Gastrocnemius medialis (tissue), 4 donors: ENCODE data around the gene SYNM. TPM values are rescaled to one million over a fixed set of nuclear protein-coding genes. Genes with fewer than 3 reads are reported as not detected.

Experiments used
- ATAC-seq, 2 donors: fragments of 150-250 bp; one replicate each; pipeline ENCODE4 v1.9.1; 2016
- DNase-seq, 2 donors: peaks; one replicate each; pipeline ENCODE4 v3.0.0-alpha.2; 2019
- H3K27ac ChIP-seq, 4 donors: fragments of 200-600 bp; sonication (generic); 1 replicate in 1 of 4; 2 replicates in 3 of 4; pipeline ENCODE4 v1.5.1; 2016 to 2018; ENCODE audit warnings: mild to moderate bottlenecking in 2 of 4, moderate library complexity in 1 of 4
- H3K27me3 ChIP-seq, 3 donors: fragments of 200-600 bp; sonication (generic) in 2 of 3; 1 replicate in 1 of 3; 2 replicates in 2 of 3; pipeline versions ENCODE4 v1.5.1 to v1.6.0; 2016 to 2019; ENCODE audit warnings: mild to moderate bottlenecking in 1 of 3, moderate library complexity in 1 of 3
- H3K36me3 ChIP-seq, 2 donors: fragments of 200-600 bp; sonication (generic) in 1 of 2; one replicate each; pipeline ENCODE4 v1.5.1; 2017 to 2018
- H3K4me1 ChIP-seq, 2 donors: fragments of 200-600 bp; sonication (generic) in 1 of 2; one replicate each; pipeline ENCODE4 v1.5.1; 2016 to 2017; ENCODE audit warnings: mild to moderate bottlenecking in 2 of 2
- H3K4me3 ChIP-seq, 4 donors: fragments of 200-600 bp; sonication (generic) in 3 of 4; 1 replicate in 1 of 4; 2 replicates in 3 of 4; pipeline ENCODE4 v1.5.1; 2016 to 2019; ENCODE audit warnings: mild to moderate bottlenecking in 2 of 4
- H3K9me3 ChIP-seq, 3 donors: fragments of 200-600 bp; sonication (generic) in 2 of 3; 1 replicate in 1 of 3; 2 replicates in 2 of 3; pipeline ENCODE4 v1.5.1; 2016 to 2019
- POLR2A ChIP-seq, 2 donors: fragments of 450-650 bp; IDR thresholded peaks; one replicate each; pipeline ENCODE4 v1.6.1; 2017; ENCODE audit warnings: antibody characterized with exemption in 2 of 2, mild to moderate bottlenecking in 2 of 2, moderate library complexity in 2 of 2
- in situ Hi-C, 4 donors: fragments of 200-750 bp; cut with MboI; loops; one replicate each; pipeline versions ENCODE4 v1.15.0 to v1.8.0; 2017; ENCODE audit warnings: low sequenced_read_pairs in 4 of 4
- intact Hi-C: fragments of 100-400 bp; cut with DNase I; formaldehyde crosslinking; loops from one replicate; pipeline ENCODE4 v1.15.1; 2023; ENCODE audit warnings: low total_unique reads
- total RNA-seq, 4 donors: library from RNA; depleted of rRNA; stranded (reverse); fragments of >200 nt; gene quantifications; one replicate each; pipeline versions ENCODE4 v1.1.0 to v1.2.3, GENCODE V29; 2016
- TF ChIP-seq, protein P1 (sequence below), 5 experiments: fragments of 450-650 bp in 3 of 5; fragments of 200-600 bp in 2 of 5; sonication (generic) in 2 of 5; IDR thresholded peaks in 4 of 5; conservative IDR thresholded peaks in 1 of 5; 1 replicate in 4 of 5; 2 replicates in 1 of 5; pipeline ENCODE4 v1.5.1; 2016 to 2019; ENCODE audit warnings: antibody characterized with exemption in 5 of 5, mild to moderate bottlenecking in 3 of 5, moderate library complexity in 3 of 5

SYNM gene
- total RNA-seq, 4 donors from 2014 or later: 200 to 308 (median 266) TPM

DNA sequence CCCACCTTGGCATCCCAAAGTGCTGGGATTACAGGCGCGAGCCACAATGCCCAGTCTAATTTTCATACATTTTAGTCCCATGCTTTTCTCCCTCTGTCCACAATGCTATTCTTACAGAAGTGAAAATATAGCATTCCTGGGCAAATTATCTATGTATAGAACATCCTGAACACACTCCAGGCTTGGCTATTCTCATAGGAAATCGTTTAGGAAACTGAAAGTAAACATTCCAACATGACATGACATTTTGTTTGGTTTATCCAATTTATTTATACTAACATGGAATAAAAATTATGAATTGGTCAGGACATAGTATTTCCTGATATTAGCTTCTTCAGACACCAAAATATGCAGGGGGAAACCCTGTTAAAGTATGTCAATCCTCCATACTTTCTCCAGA is 52.6 kb downstream of the SYNM start:
- Histone ChIP-seq H3K9me3 (no peaks in the 10 kb centered on the region), H3K27ac (no peak overlapping the region), H3K36me3 (no peaks in the 10 kb centered on the region), H3K4me1 (peaks cover 0 to 10% of the 10 kb centered on the region in 2 donors), H3K27me3 (no peaks in the 10 kb centered on the region), H3K4me3 (no peak overlapping the region)
- ATAC-seq: no peak
- no peak for TF ChIP-seq POLR2A (IDR thresholded peaks at IDR 0.05)
- TF ChIP-seq, protein P1, sequence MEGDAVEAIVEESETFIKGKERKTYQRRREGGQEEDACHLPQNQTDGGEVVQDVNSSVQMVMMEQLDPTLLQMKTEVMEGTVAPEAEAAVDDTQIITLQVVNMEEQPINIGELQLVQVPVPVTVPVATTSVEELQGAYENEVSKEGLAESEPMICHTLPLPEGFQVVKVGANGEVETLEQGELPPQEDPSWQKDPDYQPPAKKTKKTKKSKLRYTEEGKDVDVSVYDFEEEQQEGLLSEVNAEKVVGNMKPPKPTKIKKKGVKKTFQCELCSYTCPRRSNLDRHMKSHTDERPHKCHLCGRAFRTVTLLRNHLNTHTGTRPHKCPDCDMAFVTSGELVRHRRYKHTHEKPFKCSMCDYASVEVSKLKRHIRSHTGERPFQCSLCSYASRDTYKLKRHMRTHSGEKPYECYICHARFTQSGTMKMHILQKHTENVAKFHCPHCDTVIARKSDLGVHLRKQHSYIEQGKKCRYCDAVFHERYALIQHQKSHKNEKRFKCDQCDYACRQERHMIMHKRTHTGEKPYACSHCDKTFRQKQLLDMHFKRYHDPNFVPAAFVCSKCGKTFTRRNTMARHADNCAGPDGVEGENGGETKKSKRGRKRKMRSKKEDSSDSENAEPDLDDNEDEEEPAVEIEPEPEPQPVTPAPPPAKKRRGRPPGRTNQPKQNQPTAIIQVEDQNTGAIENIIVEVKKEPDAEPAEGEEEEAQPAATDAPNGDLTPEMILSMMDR (IDR thresholded peaks at IDR 0.05 in 4 of 5, conservative IDR thresholded peaks at IDR 0.05 in 1 of 5): no peak
- intact Hi-C loops: no loop called here
- no peak for DNase-seq
- in situ Hi-C loops: no loop called here

DNA sequence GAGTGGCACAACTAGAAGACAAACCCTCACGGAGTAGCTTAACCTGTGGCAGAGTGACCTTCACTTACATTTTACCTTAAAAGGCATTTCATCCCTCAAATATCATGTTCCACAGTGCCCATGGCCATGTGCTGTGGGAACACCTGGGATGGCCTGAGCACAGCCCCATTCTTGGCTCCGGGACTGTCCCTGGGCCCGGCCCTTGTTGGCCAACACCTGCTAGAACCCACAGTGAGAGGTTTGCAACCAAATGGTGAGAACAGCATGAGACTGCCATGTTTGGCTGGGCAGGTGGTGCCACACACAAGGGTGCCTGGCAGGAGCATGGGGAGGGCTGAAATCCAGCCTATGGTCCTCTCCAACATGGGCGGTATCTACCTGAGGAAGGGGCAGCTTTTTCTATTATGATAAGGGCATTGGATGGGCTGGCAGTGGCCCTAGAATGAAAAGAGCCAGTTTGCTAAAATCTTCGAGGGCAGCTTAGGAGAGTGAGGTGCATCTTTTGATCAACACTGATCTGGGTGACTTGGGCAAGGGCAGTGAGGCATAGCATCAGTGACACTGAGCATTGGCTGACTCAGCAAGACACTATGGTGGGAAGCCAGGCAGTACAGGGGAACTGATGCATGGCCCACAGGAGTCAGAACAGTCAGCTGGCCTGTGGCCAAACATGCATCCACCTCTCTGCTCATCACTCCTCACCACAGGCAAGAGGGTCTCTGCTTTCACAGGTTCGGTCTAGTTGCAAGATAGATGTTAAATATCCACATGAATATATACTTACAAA is 53.9 kb downstream of the SYNM start:
- in situ Hi-C loops (no loop called here), intact Hi-C loops (no loop called here)
- Histone ChIP-seq H3K4me3 (no peak overlapping the region), H3K27me3 (no peaks in the 10 kb centered on the region), H3K4me1 (peaks cover 0 to 10% of the 10 kb centered on the region in 2 donors), H3K27ac (no peak overlapping the region), H3K9me3 (no peaks in the 10 kb centered on the region), H3K36me3 (no peaks in the 10 kb centered on the region)
- no peak for DNase-seq
- no peak for TF ChIP-seq POLR2A (IDR thresholded peaks at IDR 0.05)
- TF ChIP-seq, protein P1 (IDR thresholded peaks at IDR 0.05 in 4 of 5, conservative IDR thresholded peaks at IDR 0.05 in 1 of 5): no peak
- no peak for ATAC-seq

DNA sequence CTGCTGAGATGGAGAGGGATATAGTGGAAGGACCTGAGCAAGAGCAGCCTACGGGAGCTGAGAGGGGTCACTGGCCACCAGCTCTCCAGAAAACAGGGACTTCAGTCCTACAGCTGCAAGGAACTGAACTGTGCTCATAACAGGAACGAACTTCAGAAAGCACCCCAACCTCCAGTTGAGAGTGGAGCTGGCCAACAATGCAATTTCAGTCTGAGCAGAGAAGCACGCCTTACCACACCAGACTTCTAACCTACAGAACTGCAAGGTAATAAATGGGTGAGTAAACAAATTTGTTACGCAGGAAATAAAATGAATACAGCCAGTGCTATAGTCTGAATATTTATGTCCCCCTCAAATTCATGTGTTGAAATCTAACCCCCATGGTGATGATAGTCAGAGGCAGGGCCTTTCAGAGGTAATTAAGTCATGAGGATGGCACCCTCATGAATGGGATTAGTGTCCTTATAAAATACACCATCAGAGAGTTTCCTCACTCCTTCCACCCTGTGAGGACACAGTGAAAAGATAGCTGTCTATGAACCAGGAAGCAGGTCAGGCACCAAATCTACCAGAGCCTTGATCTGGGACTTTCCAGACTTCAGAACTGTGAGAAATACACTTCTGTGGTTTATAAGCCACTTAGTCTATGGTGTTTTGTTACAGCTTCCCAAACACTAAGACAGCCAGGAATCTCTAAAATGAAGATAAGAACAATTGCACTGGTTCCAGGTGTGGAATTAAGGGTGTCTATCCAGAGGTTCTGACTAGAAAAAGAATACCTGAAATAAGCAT is 58.6 kb downstream of the SYNM start:
- peaks cover 20 to 24% of the 10 kb centered on the region in 2 donors for H3K4me1 ChIP-seq
- in situ Hi-C loops: no loop called here
- H3K27me3 ChIP-seq: no peaks in the 10 kb centered on the region
- TF ChIP-seq POLR2A (IDR thresholded peaks at IDR 0.05): no peak
- TF ChIP-seq, protein P1 (IDR thresholded peaks at IDR 0.05 in 4 of 5, conservative IDR thresholded peaks at IDR 0.05 in 1 of 5): no peak
- H3K4me3 ChIP-seq: no peak overlapping the region
- ATAC-seq (no peak), DNase-seq (no peak)
- H3K36me3 ChIP-seq: no peaks in the 10 kb centered on the region
- intact Hi-C loops: no loop called here
- H3K9me3 ChIP-seq: no peaks in the 10 kb centered on the region
- H3K27ac ChIP-seq: no peak overlapping the region

DNA sequence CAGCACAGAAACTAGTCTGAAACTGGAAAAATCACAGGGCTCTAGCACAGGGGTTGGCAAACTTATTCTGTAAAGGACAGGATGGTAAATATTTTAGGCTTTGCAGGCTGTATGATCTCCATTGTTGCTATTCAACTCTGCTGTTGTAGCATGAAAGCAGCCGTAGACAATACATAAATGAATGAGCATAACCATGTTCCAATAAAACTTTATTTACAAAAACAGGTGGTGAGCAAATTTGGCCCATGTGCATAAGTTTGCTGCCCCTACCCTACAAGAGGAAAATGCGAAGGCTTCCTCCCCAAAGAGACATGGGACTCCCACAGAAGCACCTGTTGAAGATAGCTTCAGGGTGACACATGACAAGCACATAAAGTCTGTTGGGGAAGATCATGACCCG is 59.2 kb downstream of the SYNM start:
- Histone ChIP-seq H3K4me1 (peaks cover 27 to 30% of the 10 kb centered on the region in 2 donors), H3K27ac (no peak overlapping the region), H3K27me3 (no peaks in the 10 kb centered on the region), H3K4me3 (no peak overlapping the region), H3K36me3 (no peaks in the 10 kb centered on the region), H3K9me3 (no peaks in the 10 kb centered on the region)
- in situ Hi-C loops: no loop called here
- ATAC-seq (no peak), DNase-seq (no peak)
- TF ChIP-seq, protein P1 (IDR thresholded peaks at IDR 0.05 in 4 of 5, conservative IDR thresholded peaks at IDR 0.05 in 1 of 5): no peak
- TF ChIP-seq POLR2A (IDR thresholded peaks at IDR 0.05): no peak
- intact Hi-C loops: no loop called here
